ENCODE measurements around the gene CASQ2. TPM values are rescaled to one million over a fixed set of nuclear protein-coding genes. Genes with fewer than 3 reads are reported as not detected.

CASQ2 gene
- polyA plus RNA-seq, 1 of the 3 experiments (the other 2 are of a cell fraction) = not detected

- H2AFZ ChIP-seq (ENCODE audit: low read depth) = no peak overlapping the region
- H3K9me2 ChIP-seq = no peaks in the 10 kb centered on the region
- CTCF ChIA-PET = interaction anchor here (0.7 to 4.9 kb wide), 28 partner anchors 9 to 781 kb away, joined by 3 to 65 read pairs (median 4); partner anchors contain the start of genes CASQ2 and VANGL1
- no peak overlapping the region for H3K9ac ChIP-seq
- peak overlapping the region in 1 of 2 experiments; percentile 48; a peak in 2 of 4 replicates for H3K27ac ChIP-seq (ENCODE audit: low read depth in 2 of 2, low read length in 1 of 2)
- H3K79me2 ChIP-seq (ENCODE audit: insufficient read depth) = no peaks in the 10 kb centered on the region
- H3K4me2 ChIP-seq = no peak overlapping the region
- TF ChIP-seq EP300 (IDR thresholded peaks at IDR 0.05; ENCODE audit: borderline replicate concordance in 1 of 2, low read depth in 1 of 2, low read length in 1 of 2) = peak in 1 of 2 experiments; percentile 77; a peak in 2 of 4 replicates
- no peak for TF ChIP-seq FOXM1 (IDR thresholded peaks at IDR 0.05; ENCODE audit: low read depth)
- no peak for TF ChIP-seq NFIC (IDR thresholded peaks at IDR 0.05; ENCODE audit: borderline replicate concordance)
- peak; percentile 84; the same call in 1 of the 2 replicates for TF ChIP-seq RCOR1 (IDR thresholded peaks at IDR 0.05; ENCODE audit: low read length)
- TF ChIP-seq MXI1 (IDR thresholded peaks at IDR 0.05; ENCODE audit: low read depth, low read length) = peak; percentile 39; the same call in 1 of the 2 replicates
- peak; percentile 93 for TF ChIP-seq GATA2 (CRISPR knock-in tag; IDR thresholded peaks at IDR 0.05)
- peak; percentile 40 for TF ChIP-seq CHD2 (IDR thresholded peaks at IDR 0.05; ENCODE audit: low read length, partially characterized antibody)
- no peaks in the 10 kb centered on the region for H3F3A ChIP-seq (replicated peaks; ENCODE audit: insufficient read depth)
- H3K9me3 ChIP-seq = no peaks in the 10 kb centered on the region
- peak; percentile 41 for DNase-seq
- 53% methylated on average over 5 of the region's 5 CpGs for WGBS (ENCODE audit: low lambda C conversion rate)
- peaks cover 7% of the 10 kb centered on the region; the same call in 1 of the 2 replicates for H3K27me3 ChIP-seq (ENCODE audit: insufficient read depth)
- no peaks in the 10 kb centered on the region for H3K36me3 ChIP-seq (replicated peaks in 1 of 2; ENCODE audit: control insufficient read depth in 1 of 2, insufficient read depth in 2 of 2, low read length in 1 of 2)
- peaks cover 0 to 22% of the 10 kb centered on the region in 2 experiments; a peak in 2 of 4 replicates for H3K4me1 ChIP-seq (ENCODE audit: control insufficient read depth in 1 of 2, insufficient read depth in 2 of 2, low read depth in 1 of 2, low read length in 1 of 2)
- POLR2A ChIA-PET = no interaction called here
- H4K20me1 ChIP-seq (ENCODE audit: insufficient read depth) = no peaks in the 10 kb centered on the region
- H3K4me3 ChIP-seq (ENCODE audit: low read depth in 2 of 2, low read length in 1 of 2) = no peak overlapping the region; a peak in 1 of 4 replicates
Observed at GRCh38 chr1:115718011-115718754, 50.3 kb downstream of the CASQ2 start.

- ChIA-PET CTCF (interaction anchor here (0.7 to 4.9 kb wide), 28 partner anchors 9 to 782 kb away, joined by 3 to 65 read pairs (median 4); partner anchors contain the start of genes CASQ2 and VANGL1), POLR2A (no interaction called here)
- no peak overlapping the region for H2AFZ ChIP-seq (ENCODE audit: low read depth)
- H3K9ac ChIP-seq = no peak overlapping the region
- TF ChIP-seq REST (IDR thresholded peaks at IDR 0.05; ENCODE audit: low read depth, low read length) = no peak
- TF ChIP-seq RAD21 (IDR thresholded peaks at IDR 0.05; ENCODE audit: low read length) = peak; percentile 62
- TF ChIP-seq SMC3 (IDR thresholded peaks at IDR 0.05; ENCODE audit: low read depth, low read length) = peak; percentile 22; the same call in 1 of the 2 replicates
- peak; percentile 42 for TF ChIP-seq CTCF (IDR thresholded peaks at IDR 0.05)
- TF ChIP-seq MEF2A (IDR thresholded peaks at IDR 0.05; ENCODE audit: borderline replicate concordance, low read depth) = no peak
- peak; percentile 26 for DNase-seq
- no peaks in the 10 kb centered on the region for H3K9me3 ChIP-seq
- H3F3A ChIP-seq (replicated peaks; ENCODE audit: insufficient read depth) = no peaks in the 10 kb centered on the region
- H3K9me2 ChIP-seq = no peaks in the 10 kb centered on the region
- H3K36me3 ChIP-seq (replicated peaks in 1 of 2; ENCODE audit: control insufficient read depth in 1 of 2, insufficient read depth in 2 of 2, low read length in 1 of 2) = no peaks in the 10 kb centered on the region
- H3K27ac ChIP-seq (ENCODE audit: low read depth in 2 of 2, low read length in 1 of 2) = peak overlapping the region in 1 of 2 experiments; percentile 48; a peak in 1 of 4 replicates
- no peak overlapping the region; a peak in 2 of 4 replicates for H3K4me3 ChIP-seq (ENCODE audit: low read depth in 2 of 2, low read length in 1 of 2)
- WGBS (ENCODE audit: low lambda C conversion rate) = 34% methylated on average over 5 of the region's 5 CpGs
- no peaks in the 10 kb centered on the region for H4K20me1 ChIP-seq (ENCODE audit: insufficient read depth)
- no peak overlapping the region for H3K4me2 ChIP-seq
- H3K27me3 ChIP-seq (ENCODE audit: insufficient read depth) = peaks cover 7% of the 10 kb centered on the region; the same call in 1 of the 2 replicates
- no peaks in the 10 kb centered on the region for H3K79me2 ChIP-seq (ENCODE audit: insufficient read depth)
- peaks cover 0 to 24% of the 10 kb centered on the region in 2 experiments; a peak in 2 of 4 replicates for H3K4me1 ChIP-seq (ENCODE audit: control insufficient read depth in 1 of 2, insufficient read depth in 2 of 2, low read depth in 1 of 2, low read length in 1 of 2)
Observed at GRCh38 chr1:115717541-115717940, 51.0 kb downstream of the CASQ2 start.

Measured in SK-N-SH (cell line).